ENCODE measurements around the gene STK33. TPM values are rescaled to one million over a fixed set of nuclear protein-coding genes. Genes with fewer than 3 reads are reported as not detected.

Gene STK33
- total and polyA plus RNA-seq, 2 donors (not counting 1 experiment from before 2014, with no cell fraction given), result 1.7 to 3.3 TPM

DNA sequence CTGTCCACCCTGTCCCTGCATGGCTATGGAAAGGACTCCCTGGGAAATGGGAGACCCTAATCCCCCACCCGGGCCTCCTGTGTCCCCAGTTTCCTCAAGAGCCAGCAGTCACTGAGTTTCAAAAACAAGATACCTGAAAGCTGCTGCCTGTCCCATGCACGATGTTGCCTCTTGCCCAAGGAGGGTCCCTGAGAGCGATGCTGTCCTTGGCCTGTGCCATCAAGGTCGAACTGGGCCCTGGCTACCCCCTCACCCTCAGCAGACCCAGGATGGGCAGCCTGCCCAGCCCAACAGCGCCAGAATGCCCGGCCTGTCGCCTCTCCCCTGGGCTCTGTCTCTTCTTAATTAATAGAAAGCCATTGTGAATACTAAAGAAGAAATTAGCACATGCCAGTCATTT lies 225.8 kb downstream of the STK33 start:
- H3K36me3 ChIP-seq (ENCODE audit: control insufficient read depth, insufficient read depth, low read length), result no peaks in the 10 kb centered on the region
- TF ChIP-seq EZH2 (IDR thresholded peaks at IDR 0.05; ENCODE audit: low read length, missing control alignments), result no peak
- TF ChIP-seq, protein P1, sequence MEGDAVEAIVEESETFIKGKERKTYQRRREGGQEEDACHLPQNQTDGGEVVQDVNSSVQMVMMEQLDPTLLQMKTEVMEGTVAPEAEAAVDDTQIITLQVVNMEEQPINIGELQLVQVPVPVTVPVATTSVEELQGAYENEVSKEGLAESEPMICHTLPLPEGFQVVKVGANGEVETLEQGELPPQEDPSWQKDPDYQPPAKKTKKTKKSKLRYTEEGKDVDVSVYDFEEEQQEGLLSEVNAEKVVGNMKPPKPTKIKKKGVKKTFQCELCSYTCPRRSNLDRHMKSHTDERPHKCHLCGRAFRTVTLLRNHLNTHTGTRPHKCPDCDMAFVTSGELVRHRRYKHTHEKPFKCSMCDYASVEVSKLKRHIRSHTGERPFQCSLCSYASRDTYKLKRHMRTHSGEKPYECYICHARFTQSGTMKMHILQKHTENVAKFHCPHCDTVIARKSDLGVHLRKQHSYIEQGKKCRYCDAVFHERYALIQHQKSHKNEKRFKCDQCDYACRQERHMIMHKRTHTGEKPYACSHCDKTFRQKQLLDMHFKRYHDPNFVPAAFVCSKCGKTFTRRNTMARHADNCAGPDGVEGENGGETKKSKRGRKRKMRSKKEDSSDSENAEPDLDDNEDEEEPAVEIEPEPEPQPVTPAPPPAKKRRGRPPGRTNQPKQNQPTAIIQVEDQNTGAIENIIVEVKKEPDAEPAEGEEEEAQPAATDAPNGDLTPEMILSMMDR (conservative IDR thresholded peaks at IDR 0.05 in 1 of 2, IDR thresholded peaks at IDR 0.05 in 1 of 2; ENCODE audit: low read depth in 1 of 2, low read length in 2 of 2), result no peak
- H3K79me2 ChIP-seq (ENCODE audit: control insufficient read depth, insufficient read depth, low read length), result no peaks in the 10 kb centered on the region
- H3K4me2 ChIP-seq (ENCODE audit: extremely low read depth, insufficient read depth, low read length), result no peak overlapping the region
- no peak overlapping the region for H3K4me3 ChIP-seq (replicated peaks in 1 of 4; ENCODE audit: control extremely low read depth in 1 of 4, insufficient read depth in 1 of 4, low read depth in 3 of 4, low read length in 4 of 4)
- H2AFZ ChIP-seq (ENCODE audit: low read length), result no peak overlapping the region
- H3K4me1 ChIP-seq (ENCODE audit: control insufficient read depth, extremely low read depth, insufficient read depth, low read length), result no peaks in the 10 kb centered on the region
- H3K9ac ChIP-seq (ENCODE audit: insufficient read depth, low read length), result no peak overlapping the region
- H3K9me3 ChIP-seq (ENCODE audit: control insufficient read depth, insufficient read depth, low read depth, low read length), result no peaks in the 10 kb centered on the region
- no peak for DNase-seq (ENCODE audit: low read depth in 2 of 2)
- no peak overlapping the region for H3K27ac ChIP-seq (ENCODE audit: insufficient read depth, low read length)
- no peaks in the 10 kb centered on the region for H4K20me1 ChIP-seq (ENCODE audit: control insufficient read depth, extremely low read depth, insufficient read depth, low read length)
- H3K27me3 ChIP-seq (ENCODE audit: control insufficient read depth, insufficient read depth, low read length), result peaks cover 8% of the 10 kb centered on the region

DNA sequence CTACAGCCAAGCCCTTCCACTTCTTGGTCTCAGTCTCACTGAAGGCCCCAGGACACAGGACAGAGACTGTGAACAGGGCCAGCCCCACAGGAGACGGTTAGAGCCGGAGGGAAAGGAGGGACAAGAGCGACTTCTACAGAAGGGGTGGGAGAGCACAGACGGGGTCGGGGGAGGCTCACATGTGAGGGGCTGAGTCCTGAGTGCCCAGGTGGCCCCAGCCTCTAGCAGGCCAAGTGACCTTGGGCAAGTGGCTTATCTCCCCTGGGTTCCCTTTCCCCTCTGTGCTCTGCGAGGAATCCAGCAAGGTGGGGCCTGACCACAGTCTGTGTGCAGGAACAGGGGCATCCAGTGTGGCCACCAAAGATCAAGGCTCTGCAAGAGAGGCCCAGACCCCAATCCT lies 227.7 kb downstream of the STK33 start:
- Histone ChIP-seq H2AFZ (ENCODE audit: low read length) (no peak overlapping the region), H3K9me3 (ENCODE audit: control insufficient read depth, insufficient read depth, low read depth, low read length) (no peaks in the 10 kb centered on the region), H3K27ac (ENCODE audit: insufficient read depth, low read length) (no peak overlapping the region), H3K4me3 (replicated peaks in 1 of 4; ENCODE audit: control extremely low read depth in 1 of 4, insufficient read depth in 1 of 4, low read depth in 3 of 4, low read length in 4 of 4) (no peak overlapping the region), H4K20me1 (ENCODE audit: control insufficient read depth, extremely low read depth, insufficient read depth, low read length) (no peaks in the 10 kb centered on the region), H3K27me3 (ENCODE audit: control insufficient read depth, insufficient read depth, low read length) (peaks cover 10% of the 10 kb centered on the region), H3K36me3 (ENCODE audit: control insufficient read depth, insufficient read depth, low read length) (no peaks in the 10 kb centered on the region), H3K4me2 (ENCODE audit: extremely low read depth, insufficient read depth, low read length) (no peak overlapping the region), H3K79me2 (ENCODE audit: control insufficient read depth, insufficient read depth, low read length) (no peaks in the 10 kb centered on the region), H3K4me1 (ENCODE audit: control insufficient read depth, extremely low read depth, insufficient read depth, low read length) (no peaks in the 10 kb centered on the region), H3K9ac (ENCODE audit: insufficient read depth, low read length) (no peak overlapping the region)
- no peak for DNase-seq (ENCODE audit: low read depth in 2 of 2)
- TF ChIP-seq, protein P1 (conservative IDR thresholded peaks at IDR 0.05 in 1 of 2, IDR thresholded peaks at IDR 0.05 in 1 of 2; ENCODE audit: low read depth in 1 of 2, low read length in 2 of 2), result no peak
- TF ChIP-seq EZH2 (IDR thresholded peaks at IDR 0.05; ENCODE audit: low read length, missing control alignments), result no peak

GRCh38 chr11:8365216-8365941 lies 228.6 kb downstream of the STK33 start:
- no peaks in the 10 kb centered on the region for H3K4me1 ChIP-seq (ENCODE audit: control insufficient read depth, extremely low read depth, insufficient read depth, low read length)
- H3K27me3 ChIP-seq (ENCODE audit: control insufficient read depth, insufficient read depth, low read length), result peaks cover 10% of the 10 kb centered on the region
- no peaks in the 10 kb centered on the region for H3K79me2 ChIP-seq (ENCODE audit: control insufficient read depth, insufficient read depth, low read length)
- H3K4me2 ChIP-seq (ENCODE audit: extremely low read depth, insufficient read depth, low read length), result no peak overlapping the region
- H3K4me3 ChIP-seq (replicated peaks in 1 of 4; ENCODE audit: control extremely low read depth in 1 of 4, insufficient read depth in 1 of 4, low read depth in 3 of 4, low read length in 4 of 4), result no peak overlapping the region
- H3K27ac ChIP-seq (ENCODE audit: insufficient read depth, low read length), result no peak overlapping the region
- H2AFZ ChIP-seq (ENCODE audit: low read length), result no peak overlapping the region
- H4K20me1 ChIP-seq (ENCODE audit: control insufficient read depth, extremely low read depth, insufficient read depth, low read length), result no peaks in the 10 kb centered on the region
- no peak for TF ChIP-seq EZH2 (IDR thresholded peaks at IDR 0.05; ENCODE audit: low read length, missing control alignments)
- TF ChIP-seq, protein P1 (conservative IDR thresholded peaks at IDR 0.05 in 1 of 2, IDR thresholded peaks at IDR 0.05 in 1 of 2; ENCODE audit: low read depth in 1 of 2, low read length in 2 of 2), result no peak
- no peak overlapping the region for H3K9ac ChIP-seq (ENCODE audit: insufficient read depth, low read length)
- DNase-seq (ENCODE audit: low read depth in 2 of 2), result no peak
- no peaks in the 10 kb centered on the region for H3K9me3 ChIP-seq (ENCODE audit: control insufficient read depth, insufficient read depth, low read depth, low read length)
- H3K36me3 ChIP-seq (ENCODE audit: control insufficient read depth, insufficient read depth, low read length), result no peaks in the 10 kb centered on the region
